ENCODE results near the gene RANBP17.

RANBP17 gene

DNA sequence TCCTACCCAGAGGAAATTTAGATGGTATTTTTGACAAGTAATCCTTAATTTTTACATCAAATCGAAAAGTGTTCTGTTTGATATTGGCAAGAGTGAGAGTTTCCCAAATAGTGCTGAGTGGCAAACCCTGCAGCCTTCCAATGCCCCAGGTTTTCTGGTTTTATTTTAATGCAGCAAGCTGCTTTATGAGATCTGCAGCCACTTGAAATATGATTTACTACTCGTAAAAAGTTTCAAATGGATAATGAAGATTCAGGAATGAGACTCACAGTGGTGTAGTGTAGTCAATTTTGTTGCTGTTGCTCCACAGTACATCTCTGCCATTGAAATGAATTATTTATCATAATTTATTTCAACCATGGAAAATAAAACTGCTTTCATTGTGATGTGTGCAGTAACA lies 423.6 kb downstream of the RANBP17 start:
- ATAC-seq = no peak
- no peak for TF ChIP-seq ZNF565 (CRISPR knock-in tag; conservative IDR thresholded peaks at IDR 0.05; ENCODE audit: low read depth)
- TF ChIP-seq, protein P1, sequence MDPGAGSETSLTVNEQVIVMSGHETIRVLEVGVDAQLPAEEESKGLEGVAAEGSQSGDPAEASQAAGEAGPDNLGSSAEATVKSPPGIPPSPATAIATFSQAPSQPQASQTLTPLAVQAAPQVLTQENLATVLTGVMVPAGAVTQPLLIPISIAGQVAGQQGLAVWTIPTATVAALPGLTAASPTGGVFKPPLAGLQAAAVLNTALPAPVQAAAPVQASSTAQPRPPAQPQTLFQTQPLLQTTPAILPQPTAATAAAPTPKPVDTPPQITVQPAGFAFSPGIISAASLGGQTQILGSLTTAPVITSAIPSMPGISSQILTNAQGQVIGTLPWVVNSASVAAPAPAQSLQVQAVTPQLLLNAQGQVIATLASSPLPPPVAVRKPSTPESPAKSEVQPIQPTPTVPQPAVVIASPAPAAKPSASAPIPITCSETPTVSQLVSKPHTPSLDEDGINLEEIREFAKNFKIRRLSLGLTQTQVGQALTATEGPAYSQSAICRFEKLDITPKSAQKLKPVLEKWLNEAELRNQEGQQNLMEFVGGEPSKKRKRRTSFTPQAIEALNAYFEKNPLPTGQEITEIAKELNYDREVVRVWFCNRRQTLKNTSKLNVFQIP (CRISPR knock-in tag; IDR thresholded peaks at IDR 0.05; ENCODE audit: borderline replicate concordance, low read depth) = no peak
- no peak for TF ChIP-seq ISL1 (CRISPR knock-in tag; IDR thresholded peaks at IDR 0.05)
- no peak for TF ChIP-seq OSR1 (CRISPR knock-in tag; IDR thresholded peaks at IDR 0.05)
- TF ChIP-seq GLIS3 (CRISPR knock-in tag; IDR thresholded peaks at IDR 0.05) = no peak
- no peak for TF ChIP-seq ESRRG (CRISPR knock-in tag; IDR thresholded peaks at IDR 0.05)
- TF ChIP-seq BACH2 (CRISPR knock-in tag; IDR thresholded peaks at IDR 0.05; ENCODE audit: borderline replicate concordance) = no peak
- TF ChIP-seq, protein P2, sequence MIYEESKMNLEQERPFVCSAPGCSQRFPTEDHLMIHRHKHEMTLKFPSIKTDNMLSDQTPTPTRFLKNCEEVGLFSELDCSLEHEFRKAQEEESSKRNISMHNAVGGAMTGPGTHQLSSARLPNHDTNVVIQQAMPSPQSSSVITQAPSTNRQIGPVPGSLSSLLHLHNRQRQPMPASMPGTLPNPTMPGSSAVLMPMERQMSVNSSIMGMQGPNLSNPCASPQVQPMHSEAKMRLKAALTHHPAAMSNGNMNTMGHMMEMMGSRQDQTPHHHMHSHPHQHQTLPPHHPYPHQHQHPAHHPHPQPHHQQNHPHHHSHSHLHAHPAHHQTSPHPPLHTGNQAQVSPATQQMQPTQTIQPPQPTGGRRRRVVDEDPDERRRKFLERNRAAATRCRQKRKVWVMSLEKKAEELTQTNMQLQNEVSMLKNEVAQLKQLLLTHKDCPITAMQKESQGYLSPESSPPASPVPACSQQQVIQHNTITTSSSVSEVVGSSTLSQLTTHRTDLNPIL (CRISPR knock-in tag; IDR thresholded peaks at IDR 0.05; ENCODE audit: low read depth) = no peak
- no peak for TF ChIP-seq ZNF8 (CRISPR knock-in tag; IDR thresholded peaks at IDR 0.05)
- TF ChIP-seq, protein P3, sequence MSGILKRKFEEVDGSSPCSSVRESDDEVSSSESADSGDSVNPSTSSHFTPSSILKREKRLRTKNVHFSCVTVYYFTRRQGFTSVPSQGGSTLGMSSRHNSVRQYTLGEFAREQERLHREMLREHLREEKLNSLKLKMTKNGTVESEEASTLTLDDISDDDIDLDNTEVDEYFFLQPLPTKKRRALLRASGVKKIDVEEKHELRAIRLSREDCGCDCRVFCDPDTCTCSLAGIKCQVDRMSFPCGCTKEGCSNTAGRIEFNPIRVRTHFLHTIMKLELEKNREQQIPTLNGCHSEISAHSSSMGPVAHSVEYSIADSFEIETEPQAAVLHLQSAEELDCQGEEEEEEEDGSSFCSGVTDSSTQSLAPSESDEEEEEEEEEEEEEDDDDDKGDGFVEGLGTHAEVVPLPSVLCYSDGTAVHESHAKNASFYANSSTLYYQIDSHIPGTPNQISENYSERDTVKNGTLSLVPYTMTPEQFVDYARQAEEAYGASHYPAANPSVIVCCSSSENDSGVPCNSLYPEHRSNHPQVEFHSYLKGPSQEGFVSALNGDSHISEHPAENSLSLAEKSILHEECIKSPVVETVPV (CRISPR knock-in tag; IDR thresholded peaks at IDR 0.05) = no peak
- TF ChIP-seq TCF4 (CRISPR knock-in tag; IDR thresholded peaks at IDR 0.05; ENCODE audit: borderline replicate concordance) = no peak

DNA sequence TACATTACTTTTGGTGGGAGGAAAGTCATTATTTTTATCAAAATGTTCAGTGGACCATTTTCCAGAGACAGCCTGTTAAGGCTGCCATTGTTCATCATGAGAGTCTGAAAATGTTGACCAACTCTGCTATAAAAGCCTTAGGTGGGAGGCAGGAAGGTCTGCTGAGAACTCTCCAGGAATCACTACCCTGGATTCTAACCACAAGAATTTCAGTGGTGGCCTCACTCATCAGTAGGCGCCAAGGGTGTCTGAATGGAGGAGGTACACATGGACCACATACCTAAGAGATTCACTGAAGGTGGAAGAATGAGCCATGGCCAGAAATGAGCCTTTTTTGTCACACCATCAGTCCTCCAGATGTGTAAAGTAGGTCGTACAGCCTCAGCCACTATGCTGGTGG lies 426.2 kb downstream of the RANBP17 start:
- no peak for ATAC-seq
- TF ChIP-seq TCF4 (CRISPR knock-in tag; IDR thresholded peaks at IDR 0.05; ENCODE audit: borderline replicate concordance) (no peak), ARNTL (CRISPR knock-in tag; IDR thresholded peaks at IDR 0.05; ENCODE audit: borderline replicate concordance, low read depth) (no peak), ZFP30 (CRISPR knock-in tag; IDR thresholded peaks at IDR 0.05) (no peak), OSR1 (CRISPR knock-in tag; IDR thresholded peaks at IDR 0.05) (no peak), PPARA (CRISPR knock-in tag; IDR thresholded peaks at IDR 0.05; ENCODE audit: borderline replicate concordance) (no peak), ZFP3 (CRISPR knock-in tag; IDR thresholded peaks at IDR 0.05) (no peak), ISL1 (CRISPR knock-in tag; IDR thresholded peaks at IDR 0.05) (no peak), CSDC2 (CRISPR knock-in tag; IDR thresholded peaks at IDR 0.05) (no peak), ZNF8 (CRISPR knock-in tag; IDR thresholded peaks at IDR 0.05) (no peak)
- TF ChIP-seq, protein P2 (CRISPR knock-in tag; IDR thresholded peaks at IDR 0.05; ENCODE audit: low read depth) = no peak
- TF ChIP-seq, protein P3 (CRISPR knock-in tag; IDR thresholded peaks at IDR 0.05) = no peak
- TF ChIP-seq, protein P4, sequence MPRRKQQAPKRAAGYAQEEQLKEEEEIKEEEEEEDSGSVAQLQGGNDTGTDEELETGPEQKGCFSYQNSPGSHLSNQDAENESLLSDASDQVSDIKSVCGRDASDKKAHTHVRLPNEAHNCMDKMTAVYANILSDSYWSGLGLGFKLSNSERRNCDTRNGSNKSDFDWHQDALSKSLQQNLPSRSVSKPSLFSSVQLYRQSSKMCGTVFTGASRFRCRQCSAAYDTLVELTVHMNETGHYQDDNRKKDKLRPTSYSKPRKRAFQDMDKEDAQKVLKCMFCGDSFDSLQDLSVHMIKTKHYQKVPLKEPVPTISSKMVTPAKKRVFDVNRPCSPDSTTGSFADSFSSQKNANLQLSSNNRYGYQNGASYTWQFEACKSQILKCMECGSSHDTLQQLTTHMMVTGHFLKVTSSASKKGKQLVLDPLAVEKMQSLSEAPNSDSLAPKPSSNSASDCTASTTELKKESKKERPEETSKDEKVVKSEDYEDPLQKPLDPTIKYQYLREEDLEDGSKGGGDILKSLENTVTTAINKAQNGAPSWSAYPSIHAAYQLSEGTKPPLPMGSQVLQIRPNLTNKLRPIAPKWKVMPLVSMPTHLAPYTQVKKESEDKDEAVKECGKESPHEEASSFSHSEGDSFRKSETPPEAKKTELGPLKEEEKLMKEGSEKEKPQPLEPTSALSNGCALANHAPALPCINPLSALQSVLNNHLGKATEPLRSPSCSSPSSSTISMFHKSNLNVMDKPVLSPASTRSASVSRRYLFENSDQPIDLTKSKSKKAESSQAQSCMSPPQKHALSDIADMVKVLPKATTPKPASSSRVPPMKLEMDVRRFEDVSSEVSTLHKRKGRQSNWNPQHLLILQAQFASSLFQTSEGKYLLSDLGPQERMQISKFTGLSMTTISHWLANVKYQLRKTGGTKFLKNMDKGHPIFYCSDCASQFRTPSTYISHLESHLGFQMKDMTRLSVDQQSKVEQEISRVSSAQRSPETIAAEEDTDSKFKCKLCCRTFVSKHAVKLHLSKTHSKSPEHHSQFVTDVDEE (CRISPR knock-in tag; IDR thresholded peaks at IDR 0.05) = no peak
- TF ChIP-seq, protein P5, sequence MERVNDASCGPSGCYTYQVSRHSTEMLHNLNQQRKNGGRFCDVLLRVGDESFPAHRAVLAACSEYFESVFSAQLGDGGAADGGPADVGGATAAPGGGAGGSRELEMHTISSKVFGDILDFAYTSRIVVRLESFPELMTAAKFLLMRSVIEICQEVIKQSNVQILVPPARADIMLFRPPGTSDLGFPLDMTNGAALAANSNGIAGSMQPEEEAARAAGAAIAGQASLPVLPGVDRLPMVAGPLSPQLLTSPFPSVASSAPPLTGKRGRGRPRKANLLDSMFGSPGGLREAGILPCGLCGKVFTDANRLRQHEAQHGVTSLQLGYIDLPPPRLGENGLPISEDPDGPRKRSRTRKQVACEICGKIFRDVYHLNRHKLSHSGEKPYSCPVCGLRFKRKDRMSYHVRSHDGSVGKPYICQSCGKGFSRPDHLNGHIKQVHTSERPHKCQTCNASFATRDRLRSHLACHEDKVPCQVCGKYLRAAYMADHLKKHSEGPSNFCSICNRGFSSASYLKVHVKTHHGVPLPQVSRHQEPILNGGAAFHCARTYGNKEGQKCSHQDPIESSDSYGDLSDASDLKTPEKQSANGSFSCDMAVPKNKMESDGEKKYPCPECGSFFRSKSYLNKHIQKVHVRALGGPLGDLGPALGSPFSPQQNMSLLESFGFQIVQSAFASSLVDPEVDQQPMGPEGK (CRISPR knock-in tag; IDR thresholded peaks at IDR 0.05; ENCODE audit: borderline replicate concordance) = no peak

Data from SK-N-SH treated with all-trans-retinoic acid at 6 μM for 48 hours (cell line).